CD14-positive monocyte (primary cell): Measurements from ENCODE around the gene MYLK2. TPM values are rescaled to one million over a fixed set of nuclear protein-coding genes. Genes with fewer than 3 reads are reported as not detected.

Experiments
- DNase-seq, 3 donors: peaks; one replicate each; pipeline ENCODE4 v3.0.0-alpha.2; 2011 to 2022
- H2AFZ ChIP-seq: 2 replicates; pipeline ENCODE4 v1.6.0; 2012; ENCODE audit warnings: mild to moderate bottlenecking, low read depth, low read length, inconsistent platforms; ENCODE audit not compliant: insufficient read depth, poor library complexity, severe bottlenecking
- H3K27ac ChIP-seq, 2 donors: 1 replicate in 1 of 2; 2 replicates in 1 of 2; pipeline ENCODE4 v1.5.1; 2012 to 2013; ENCODE audit warnings: low read length in 2 of 2, control low read depth in 1 of 2, inconsistent platforms in 1 of 2, low read depth in 1 of 2, mild to moderate bottlenecking in 1 of 2
- H3K27me3 ChIP-seq, 2 donors: one replicate each; pipeline versions ENCODE4 v1.6.0 to v1.6.1; 2011 to 2013; ENCODE audit warnings: low read length in 2 of 2; ENCODE audit not compliant: control insufficient read depth in 2 of 2, insufficient read depth in 2 of 2
- H3K36me3 ChIP-seq, 2 donors: replicated peaks in 1 of 2; 1 replicate in 1 of 2; 2 replicates in 1 of 2; pipeline versions ENCODE4 v1.5.1 to v1.6.1; 2012 to 2013; ENCODE audit warnings: low read length in 2 of 2, control low read depth in 1 of 2, inconsistent platforms in 1 of 2, mild to moderate bottlenecking in 1 of 2; ENCODE audit not compliant: insufficient read depth in 2 of 2, control insufficient read depth in 1 of 2
- H3K4me1 ChIP-seq, 2 donors: 1 replicate in 1 of 2; 2 replicates in 1 of 2; pipeline versions ENCODE4 v1.5.1 to v1.6.1; 2012 to 2013; ENCODE audit warnings: low read length in 2 of 2, control low read depth in 1 of 2, inconsistent platforms in 1 of 2, mild to moderate bottlenecking in 1 of 2, moderate library complexity in 1 of 2; ENCODE audit not compliant: insufficient read depth in 2 of 2, control insufficient read depth in 1 of 2
- H3K4me2 ChIP-seq: replicated peaks from 2 replicates; pipeline ENCODE3; 2012; ENCODE audit warnings: low read length, moderate library complexity, mild to moderate bottlenecking; ENCODE audit not compliant: poor library complexity, severe bottlenecking; ENCODE audit errors: extremely low read depth
- H3K4me3 ChIP-seq, 3 experiments: fragments of 200-600 bp in 1 of 3; sonication (generic) in 1 of 3; replicated peaks in 1 of 3; 1 replicate in 2 of 3; 2 replicates in 1 of 3; pipeline ENCODE4 v1.5.1; 2011 to 2013; ENCODE audit warnings: low read length in 3 of 3, mild to moderate bottlenecking in 3 of 3, control low read depth in 2 of 3, low read depth in 2 of 3, inconsistent platforms in 1 of 3, moderate library complexity in 1 of 3
- H3K79me2 ChIP-seq: 2 replicates; pipeline ENCODE4 v1.6.0; 2012; ENCODE audit warnings: mild to moderate bottlenecking, control low read depth, inconsistent platforms, low read length, moderate library complexity; ENCODE audit not compliant: insufficient read depth
- H3K9ac ChIP-seq: 2 replicates; pipeline ENCODE4 v1.6.0; 2017; ENCODE audit warnings: low read length, mild to moderate bottlenecking; ENCODE audit not compliant: insufficient read depth, poor library complexity, severe bottlenecking
- H3K9me3 ChIP-seq, 2 donors: replicated peaks in 1 of 2; 1 replicate in 1 of 2; 2 replicates in 1 of 2; pipeline versions ENCODE4 v1.5.1 to v1.6.1; 2012 to 2013; ENCODE audit warnings: low read length in 2 of 2, control low read depth in 1 of 2; ENCODE audit not compliant: control insufficient read depth in 1 of 2, insufficient read depth in 1 of 2
- H4K20me1 ChIP-seq: 2 replicates; pipeline ENCODE4 v1.6.0; 2012; ENCODE audit warnings: mild to moderate bottlenecking, low read length, control low read depth, moderate library complexity; ENCODE audit not compliant: insufficient read depth
- H3K27ac Mint-ChIP-seq, 7 donors: one replicate each; pipeline ENCODE4 v1.8.0; 2020; ENCODE audit warnings: mild to moderate bottlenecking in 7 of 7, mixed read lengths in 7 of 7, moderate library complexity in 6 of 7, inconsistent platforms in 2 of 7
- H3K27me3 Mint-ChIP-seq, 3 donors: one replicate each; pipeline ENCODE4 v1.8.0; 2021 to 2022; ENCODE audit warnings: low read depth in 3 of 3, mild to moderate bottlenecking in 3 of 3, mixed read lengths in 3 of 3, moderate library complexity in 3 of 3, inconsistent platforms in 1 of 3
- H3K36me3 Mint-ChIP-seq, 2 donors: one replicate each; pipeline ENCODE4 v1.8.0; 2020; ENCODE audit warnings: mixed read lengths in 2 of 2, inconsistent platforms in 1 of 2, mild to moderate bottlenecking in 1 of 2
- H3K4me1 Mint-ChIP-seq: one replicate; pipeline ENCODE4 v1.8.0; 2020; ENCODE audit warnings: mild to moderate bottlenecking, mixed read lengths
- H3K4me3 Mint-ChIP-seq, 2 donors: one replicate each; pipeline ENCODE4 v1.8.0; 2020; ENCODE audit warnings: mild to moderate bottlenecking in 2 of 2, mixed read lengths in 2 of 2, moderate library complexity in 1 of 2
- H3K9me3 Mint-ChIP-seq, 7 donors: one replicate each; pipeline ENCODE4 v1.8.0; 2020 to 2022; ENCODE audit warnings: mixed read lengths in 7 of 7, mild to moderate bottlenecking in 6 of 7, moderate library complexity in 6 of 7, inconsistent platforms in 2 of 7
- WGBS: methylation state at CpG from one replicate; pipeline ENCODE4 v1.1.5; 2013; ENCODE audit warnings: missing lambda C conversion rate; ENCODE audit not compliant: insufficient coverage; 5-methylcytosine and 5-hydroxymethylcytosine counted together
- intact Hi-C, 2 donors: fragments of 100-400 bp; cut with micrococcal nuclease; formaldehyde crosslinking; loops; one replicate each; pipeline versions ENCODE4 v1.15.0 to v1.15.1; 2023
- polyA plus RNA-seq, 3 donors: library from polyadenylated mRNA; depleted of rRNA in 1 of 3; unstranded in 2 of 3; stranded (reverse) in 1 of 3; fragments of 300-500 nt in 2 of 3; fragments of >200 nt in 1 of 3; fragmentation: Illumina TruSeq in 2 of 3; gene quantifications; 1 replicate in 2 of 3; 2 replicates in 1 of 3; pipeline ENCODE4 v1.2.3, GENCODE V29; 2012 to 2021
- TF ChIP-seq, protein P1 (sequence below): fragments of 200-600 bp; IDR thresholded peaks from one replicate; pipeline ENCODE4 v1.8.0; 2022; ENCODE audit warnings: antibody characterized with exemption, mild to moderate bottlenecking

The MYLK2 gene
- polyA plus RNA-seq, 3 donors, result not detected

DNA sequence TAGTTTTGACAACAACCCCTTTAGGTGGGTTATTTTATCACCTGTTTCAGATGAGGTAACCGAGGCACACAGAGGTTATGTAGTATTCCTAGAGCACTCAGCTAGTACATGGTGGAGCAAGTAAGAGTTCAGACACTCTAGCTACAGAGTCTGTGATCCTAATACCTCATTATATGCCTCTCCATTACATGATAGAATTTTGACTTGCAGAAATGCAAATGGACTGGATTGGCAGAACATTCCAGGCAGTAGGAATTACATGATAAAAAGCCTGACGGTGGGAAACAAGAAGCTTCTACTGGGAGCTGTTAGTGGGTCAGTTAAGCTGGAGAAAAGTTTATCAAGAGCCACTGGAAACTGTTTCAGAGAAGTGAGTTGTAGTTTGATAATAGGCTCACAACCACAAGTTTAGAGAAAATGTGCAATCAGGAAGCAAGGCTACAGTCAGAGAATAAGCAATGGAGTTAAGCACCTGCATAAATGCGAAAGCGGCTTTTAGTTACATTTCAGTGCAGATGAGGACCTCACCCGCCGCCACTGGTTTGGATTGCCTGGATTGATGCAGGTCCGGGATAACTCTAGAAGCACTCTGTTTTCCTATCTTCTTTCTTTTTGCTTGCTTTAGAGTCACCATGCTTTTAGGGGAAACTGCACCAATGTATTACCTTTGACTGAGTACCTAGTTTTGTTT, 34.7 kb upstream of the MYLK2 start:
- DNase-seq, result no peak
- Histone ChIP-seq H3K27me3 (no peaks in the 10 kb centered on the region), H3K4me1 (no peaks in the 10 kb centered on the region), H3K79me2 (no peaks in the 10 kb centered on the region), H2AFZ (no peak overlapping the region), H3K27ac (no peak overlapping the region), H4K20me1 (no peaks in the 10 kb centered on the region), H3K9ac (no peak overlapping the region), H3K4me3 (no peak overlapping the region), H3K4me2 (no peak overlapping the region), H3K9me3 (no peaks in the 10 kb centered on the region), H3K36me3 (peaks cover 71 to 97% of the 10 kb centered on the region in 2 donors)
- Mint-ChIP-seq H3K27ac (no peak overlapping the region), H3K4me3 (no peak overlapping the region), H3K9me3 (no peaks in the 10 kb centered on the region), H3K27me3 (no peaks in the 10 kb centered on the region), H3K36me3 (peaks cover 68 to 88% of the 10 kb centered on the region in 2 donors), H3K4me1 (no peaks in the 10 kb centered on the region)
- TF ChIP-seq, protein P1, sequence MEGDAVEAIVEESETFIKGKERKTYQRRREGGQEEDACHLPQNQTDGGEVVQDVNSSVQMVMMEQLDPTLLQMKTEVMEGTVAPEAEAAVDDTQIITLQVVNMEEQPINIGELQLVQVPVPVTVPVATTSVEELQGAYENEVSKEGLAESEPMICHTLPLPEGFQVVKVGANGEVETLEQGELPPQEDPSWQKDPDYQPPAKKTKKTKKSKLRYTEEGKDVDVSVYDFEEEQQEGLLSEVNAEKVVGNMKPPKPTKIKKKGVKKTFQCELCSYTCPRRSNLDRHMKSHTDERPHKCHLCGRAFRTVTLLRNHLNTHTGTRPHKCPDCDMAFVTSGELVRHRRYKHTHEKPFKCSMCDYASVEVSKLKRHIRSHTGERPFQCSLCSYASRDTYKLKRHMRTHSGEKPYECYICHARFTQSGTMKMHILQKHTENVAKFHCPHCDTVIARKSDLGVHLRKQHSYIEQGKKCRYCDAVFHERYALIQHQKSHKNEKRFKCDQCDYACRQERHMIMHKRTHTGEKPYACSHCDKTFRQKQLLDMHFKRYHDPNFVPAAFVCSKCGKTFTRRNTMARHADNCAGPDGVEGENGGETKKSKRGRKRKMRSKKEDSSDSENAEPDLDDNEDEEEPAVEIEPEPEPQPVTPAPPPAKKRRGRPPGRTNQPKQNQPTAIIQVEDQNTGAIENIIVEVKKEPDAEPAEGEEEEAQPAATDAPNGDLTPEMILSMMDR, result no peak
- intact Hi-C loops, result no loop called here
- WGBS, result 95% methylated on average over 3 of the region's 7 CpGs

DNA sequence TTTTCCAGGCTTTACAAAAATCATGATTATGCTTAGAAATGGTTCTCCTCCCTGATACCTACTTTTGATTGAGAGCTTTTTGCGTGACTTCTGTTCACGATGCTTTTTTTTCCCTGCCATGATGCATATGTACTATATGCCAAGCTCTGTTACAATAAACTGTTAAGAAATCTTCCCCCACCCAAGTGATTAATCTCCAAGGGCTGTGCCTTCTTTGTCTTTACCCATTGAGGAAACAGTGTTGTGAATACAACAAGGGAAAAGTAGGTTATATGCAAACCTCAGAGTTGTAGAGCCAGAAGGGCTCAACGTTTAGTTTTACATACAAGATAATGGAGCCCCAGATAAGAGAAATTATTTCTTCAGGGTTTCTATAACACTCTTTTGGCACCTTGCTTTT, 34.1 kb upstream of the MYLK2 start:
- no peaks in the 10 kb centered on the region for H3K27me3 ChIP-seq
- no CpG with 5 or more reads among the region's 3 CpGs for WGBS
- Mint-ChIP-seq H3K27me3 (no peaks in the 10 kb centered on the region), H3K27ac (no peak overlapping the region), H3K9me3 (no peaks in the 10 kb centered on the region), H3K4me1 (no peaks in the 10 kb centered on the region), H3K4me3 (no peak overlapping the region), H3K36me3 (peaks cover 64 to 83% of the 10 kb centered on the region in 2 donors)
- no peaks in the 10 kb centered on the region for H3K9me3 ChIP-seq
- H3K36me3 ChIP-seq, result peaks cover 72 to 97% of the 10 kb centered on the region in 2 donors
- no peak overlapping the region for H3K9ac ChIP-seq
- no peak overlapping the region for H3K4me2 ChIP-seq
- H4K20me1 ChIP-seq, result no peaks in the 10 kb centered on the region
- TF ChIP-seq, protein P1, result no peak
- intact Hi-C loops, result no loop called here
- DNase-seq, result no peak
- H3K4me3 ChIP-seq, result no peak overlapping the region
- H2AFZ ChIP-seq, result no peak overlapping the region
- H3K4me1 ChIP-seq, result no peaks in the 10 kb centered on the region
- H3K27ac ChIP-seq, result no peak overlapping the region
- H3K79me2 ChIP-seq, result peaks cover 4% of the 10 kb centered on the region
